ENCODE results near the gene CETP. TPM values are rescaled to one million over a fixed set of nuclear protein-coding genes. Genes with fewer than 3 reads are reported as not detected.

The CETP gene
- total RNA-seq, 2 donors from 2014 or later = not detected

DNA sequence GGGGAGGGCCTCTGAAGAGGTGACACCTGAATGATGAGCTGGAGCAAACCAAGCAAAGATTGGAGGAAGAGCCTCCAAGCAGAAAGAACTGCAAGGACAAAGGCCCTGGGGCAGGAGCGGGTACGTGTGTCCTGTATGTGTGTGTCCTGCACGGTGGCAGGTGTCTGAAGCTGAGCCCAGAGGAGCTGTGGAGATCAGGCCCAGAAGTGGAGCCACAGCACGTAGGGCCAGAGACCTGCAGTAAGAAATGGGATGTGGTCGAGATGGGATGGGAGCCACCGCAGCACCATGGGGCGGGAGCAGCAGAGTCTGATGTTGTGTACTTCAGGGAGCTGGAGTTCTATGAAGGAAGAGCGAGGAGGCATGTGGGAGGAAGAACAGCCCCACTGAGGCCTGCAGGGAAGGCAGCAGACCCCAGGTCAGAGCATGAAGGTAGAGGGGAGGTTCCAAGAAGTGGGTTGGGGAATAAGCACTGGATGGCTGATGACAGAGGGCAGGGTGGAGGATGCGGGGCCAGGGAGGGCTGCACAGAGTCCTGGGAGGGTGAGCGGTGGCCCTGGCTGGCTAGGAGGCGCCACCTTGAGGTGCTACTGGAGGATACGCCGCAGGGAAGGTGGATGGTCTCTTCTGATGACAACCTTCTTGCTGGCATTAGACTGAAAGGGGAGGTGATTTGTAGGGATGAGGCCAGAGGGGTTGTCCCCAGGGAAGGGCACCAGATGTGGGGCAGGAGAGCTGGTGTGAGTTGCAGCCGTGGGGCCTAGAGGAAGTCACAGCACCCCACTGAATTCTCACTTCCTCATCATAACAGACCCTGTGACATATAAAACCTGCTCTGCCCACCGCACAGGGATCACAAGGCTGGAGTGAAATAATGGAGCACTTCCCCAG, 10.6 kb upstream of the CETP start:
- no peaks in the 10 kb centered on the region for H3K4me1 ChIP-seq (ENCODE audit: control insufficient read depth in 1 of 2, low read depth in 2 of 2)
- TF ChIP-seq, protein P1, sequence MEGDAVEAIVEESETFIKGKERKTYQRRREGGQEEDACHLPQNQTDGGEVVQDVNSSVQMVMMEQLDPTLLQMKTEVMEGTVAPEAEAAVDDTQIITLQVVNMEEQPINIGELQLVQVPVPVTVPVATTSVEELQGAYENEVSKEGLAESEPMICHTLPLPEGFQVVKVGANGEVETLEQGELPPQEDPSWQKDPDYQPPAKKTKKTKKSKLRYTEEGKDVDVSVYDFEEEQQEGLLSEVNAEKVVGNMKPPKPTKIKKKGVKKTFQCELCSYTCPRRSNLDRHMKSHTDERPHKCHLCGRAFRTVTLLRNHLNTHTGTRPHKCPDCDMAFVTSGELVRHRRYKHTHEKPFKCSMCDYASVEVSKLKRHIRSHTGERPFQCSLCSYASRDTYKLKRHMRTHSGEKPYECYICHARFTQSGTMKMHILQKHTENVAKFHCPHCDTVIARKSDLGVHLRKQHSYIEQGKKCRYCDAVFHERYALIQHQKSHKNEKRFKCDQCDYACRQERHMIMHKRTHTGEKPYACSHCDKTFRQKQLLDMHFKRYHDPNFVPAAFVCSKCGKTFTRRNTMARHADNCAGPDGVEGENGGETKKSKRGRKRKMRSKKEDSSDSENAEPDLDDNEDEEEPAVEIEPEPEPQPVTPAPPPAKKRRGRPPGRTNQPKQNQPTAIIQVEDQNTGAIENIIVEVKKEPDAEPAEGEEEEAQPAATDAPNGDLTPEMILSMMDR (IDR thresholded peaks at IDR 0.05) = peak; percentile 36
- DNase-seq (ENCODE audit: low spot score) (no peak), ATAC-seq (ENCODE audit: insufficient number of reproducible peaks, low FRiP score, low read depth) (no peak)
- H3K27me3 ChIP-seq (replicated peaks; ENCODE audit: insufficient read depth) = no peaks in the 10 kb centered on the region
- no peaks in the 10 kb centered on the region for H3K9me3 ChIP-seq
- H3K27ac ChIP-seq = no peak overlapping the region
- H3K36me3 ChIP-seq = no peaks in the 10 kb centered on the region
- H3K4me3 ChIP-seq = no peak overlapping the region

DNA sequence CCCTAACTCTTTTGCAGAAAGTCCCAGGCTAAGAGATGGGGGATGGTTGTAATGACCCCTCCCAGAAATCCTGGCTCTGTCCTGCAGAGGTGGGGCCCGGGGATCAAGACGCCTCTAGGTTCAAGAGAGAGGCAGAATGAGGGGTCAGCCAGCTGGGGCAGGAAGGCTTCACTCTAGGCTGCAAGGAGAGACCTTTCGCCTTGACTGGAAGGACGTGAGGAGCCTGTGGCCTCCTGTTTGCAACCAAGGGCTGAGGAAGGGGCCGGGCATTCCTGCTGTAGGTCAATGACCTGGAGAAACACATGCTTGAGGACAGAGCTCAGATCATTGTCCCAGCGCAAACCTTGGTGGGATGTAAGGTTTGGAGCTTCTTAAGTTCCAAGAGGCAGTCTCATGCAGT, 8.7 kb upstream of the CETP start:
- TF ChIP-seq, protein P1 (IDR thresholded peaks at IDR 0.05) = no peak
- DNase-seq (ENCODE audit: low spot score) = no peak
- Histone ChIP-seq H3K9me3 (no peaks in the 10 kb centered on the region), H3K4me3 (no peak overlapping the region), H3K27me3 (replicated peaks; ENCODE audit: insufficient read depth) (no peaks in the 10 kb centered on the region), H3K4me1 (ENCODE audit: control insufficient read depth in 1 of 2, low read depth in 2 of 2) (no peaks in the 10 kb centered on the region), H3K27ac (no peak overlapping the region), H3K36me3 (no peaks in the 10 kb centered on the region)
- ATAC-seq (ENCODE audit: insufficient number of reproducible peaks, low FRiP score, low read depth) = no peak

DNA sequence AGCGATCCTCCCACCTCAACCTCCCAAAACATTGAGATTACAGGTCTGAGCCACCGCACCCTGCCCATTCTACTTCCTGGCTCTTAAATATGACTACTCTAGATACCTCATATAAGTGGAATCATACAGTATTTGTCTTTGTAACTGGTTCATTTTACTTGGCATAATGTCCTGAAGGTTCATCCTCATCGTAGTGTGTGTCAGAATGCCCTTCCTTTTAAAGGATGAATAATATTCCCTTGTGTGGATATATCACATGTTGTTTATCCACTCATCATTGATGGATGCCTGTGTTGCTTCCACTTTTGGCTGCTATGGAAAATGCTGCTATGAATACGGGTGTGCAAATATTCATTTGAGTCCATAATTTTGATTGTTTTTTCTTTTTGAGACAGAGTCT, 5.7 kb upstream of the CETP start:
- Histone ChIP-seq H3K27ac (no peak overlapping the region), H3K36me3 (no peaks in the 10 kb centered on the region), H3K9me3 (no peaks in the 10 kb centered on the region), H3K4me1 (ENCODE audit: control insufficient read depth in 1 of 2, low read depth in 2 of 2) (peaks cover under 1 to 2% of the 10 kb centered on the region in 2 donors), H3K4me3 (no peak overlapping the region), H3K27me3 (replicated peaks; ENCODE audit: insufficient read depth) (no peaks in the 10 kb centered on the region)
- TF ChIP-seq, protein P1 (IDR thresholded peaks at IDR 0.05) = no peak
- DNase-seq (ENCODE audit: low spot score) (no peak), ATAC-seq (ENCODE audit: insufficient number of reproducible peaks, low FRiP score, low read depth) (no peak)

DNA sequence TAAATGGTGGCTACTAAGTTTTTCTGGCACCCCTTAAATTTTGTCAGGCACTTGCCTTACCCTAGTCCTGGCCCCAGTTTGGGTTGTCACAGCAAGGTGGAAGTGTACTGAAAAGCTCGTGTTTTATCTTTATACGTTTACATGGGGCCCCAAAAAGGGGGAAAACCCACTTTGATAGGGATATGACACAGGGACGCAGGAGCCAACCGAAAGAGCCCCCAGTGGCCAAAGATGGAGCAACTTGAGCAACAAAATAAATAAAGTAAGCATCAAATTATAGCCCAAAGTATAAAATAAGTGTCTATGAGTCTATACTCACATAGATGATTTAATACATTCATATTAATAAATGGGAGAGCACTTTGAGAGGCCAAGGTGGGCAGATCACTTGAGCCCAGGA, 5.0 kb upstream of the CETP start:
- no peaks in the 10 kb centered on the region for H3K27me3 ChIP-seq (replicated peaks; ENCODE audit: insufficient read depth)
- no peak for DNase-seq (ENCODE audit: low spot score)
- peaks cover 8 to 9% of the 10 kb centered on the region in 2 donors for H3K4me1 ChIP-seq (ENCODE audit: control insufficient read depth in 1 of 2, low read depth in 2 of 2)
- H3K36me3 ChIP-seq = no peaks in the 10 kb centered on the region
- TF ChIP-seq, protein P1 (IDR thresholded peaks at IDR 0.05) = no peak
- no peak overlapping the region for H3K27ac ChIP-seq
- H3K9me3 ChIP-seq = no peaks in the 10 kb centered on the region
- no peak for ATAC-seq (ENCODE audit: insufficient number of reproducible peaks, low FRiP score, low read depth)
- H3K4me3 ChIP-seq = no peak overlapping the region

DNA sequence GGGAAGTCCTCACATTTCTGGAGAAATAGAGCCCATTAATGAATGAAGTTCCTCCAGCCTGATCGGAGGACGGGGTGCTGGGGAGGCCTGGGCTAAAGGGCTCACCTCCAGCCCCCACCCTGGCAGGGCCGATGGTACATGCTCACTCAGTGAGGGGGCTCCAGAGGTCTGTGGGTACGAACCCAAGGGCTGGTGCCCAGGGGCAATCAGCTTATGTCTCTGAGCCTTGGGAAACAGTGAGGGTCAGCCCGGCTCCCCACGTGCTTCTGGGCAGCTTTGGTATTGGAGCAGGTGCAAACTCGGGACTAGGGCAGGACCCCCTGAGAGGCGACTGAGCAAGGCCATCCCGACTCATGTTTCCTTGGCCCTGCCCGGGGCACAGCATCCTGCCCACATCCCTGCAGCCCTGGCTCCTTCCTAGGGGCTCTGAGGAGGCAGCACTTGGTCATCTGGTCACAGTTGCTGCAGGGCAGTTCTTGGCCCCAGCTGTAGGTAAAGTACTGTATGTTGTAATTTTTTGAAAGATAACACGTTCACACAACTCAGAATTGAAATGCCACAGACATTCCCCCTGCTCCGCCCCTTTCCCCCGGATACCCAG, 969 bp upstream of the CETP start:
- Histone ChIP-seq H3K36me3 (no peaks in the 10 kb centered on the region), H3K4me1 (ENCODE audit: control insufficient read depth in 1 of 2, low read depth in 2 of 2) (peaks cover 12 to 13% of the 10 kb centered on the region in 2 donors), H3K27ac (no peak overlapping the region), H3K9me3 (no peaks in the 10 kb centered on the region), H3K4me3 (no peak overlapping the region), H3K27me3 (replicated peaks; ENCODE audit: insufficient read depth) (no peaks in the 10 kb centered on the region)
- DNase-seq (ENCODE audit: low spot score) (no peak), ATAC-seq (ENCODE audit: insufficient number of reproducible peaks, low FRiP score, low read depth) (no peak)
- TF ChIP-seq, protein P1 (IDR thresholded peaks at IDR 0.05) = no peak

Measured in thoracic aorta (tissue), 2 donors.